Activated T-helper 17 cell treated with anti-CD3 and anti-CD28 coated beads, Interleukin-2, amount 50 U/mL, for 72 hours (primary cell): ENCODE results near the gene PARP14. TPM values are rescaled to one million over a fixed set of nuclear protein-coding genes. Genes with fewer than 3 reads are reported as not detected.

Source experiments
- ATAC-seq: fragments of 150-1000 bp; cut with Tn5 transposase; replicated peaks from 2 replicates; pipeline ENCODE4 v1.10.0; 2021; ENCODE audit warnings: mild to moderate bottlenecking, moderate library complexity
- H3K27ac Mint-ChIP-seq: one replicate; pipeline ENCODE4 v1.8.0; 2022; ENCODE audit warnings: mixed read lengths
- H3K27me3 Mint-ChIP-seq: one replicate; pipeline ENCODE4 v1.8.0; 2022; ENCODE audit warnings: mixed read lengths
- H3K36me3 Mint-ChIP-seq: one replicate; pipeline ENCODE4 v1.8.0; 2022; ENCODE audit warnings: low read depth, mild to moderate bottlenecking, mixed read lengths
- H3K4me1 Mint-ChIP-seq: one replicate; pipeline ENCODE4 v1.8.0; 2022; ENCODE audit warnings: mixed read lengths
- H3K4me3 Mint-ChIP-seq: one replicate; pipeline ENCODE4 v1.8.0; 2022; ENCODE audit warnings: mild to moderate bottlenecking, mixed read lengths
- H3K9me3 Mint-ChIP-seq: one replicate; pipeline ENCODE4 v1.8.0; 2022; ENCODE audit warnings: mixed read lengths
- total RNA-seq, 2 donors: library from RNA; stranded (reverse); gene quantifications; one replicate each; pipeline ENCODE4 v1.2.3, GENCODE V29; 2022

The PARP14 gene
- total RNA-seq, 2 donors from 2014 or later, result 51.5 to 55.9 TPM

- no peaks in the 10 kb centered on the region for H3K4me1 Mint-ChIP-seq
- H3K27me3 Mint-ChIP-seq, result no peaks in the 10 kb centered on the region
- H3K4me3 Mint-ChIP-seq, result no peak overlapping the region
- H3K36me3 Mint-ChIP-seq, result peaks cover 16% of the 10 kb centered on the region
- no peaks in the 10 kb centered on the region for H3K9me3 Mint-ChIP-seq
- no peak for ATAC-seq
- no peak overlapping the region for H3K27ac Mint-ChIP-seq
Measured at GRCh38 chr3:122758877-122759560, 78.4 kb downstream of the PARP14 start.

GRCh38 chr3:122760453-122761271 lies 80.0 kb downstream of the PARP14 start:
- no peaks in the 10 kb centered on the region for H3K9me3 Mint-ChIP-seq
- no peak overlapping the region for H3K4me3 Mint-ChIP-seq
- H3K4me1 Mint-ChIP-seq, result no peaks in the 10 kb centered on the region
- ATAC-seq, result no peak
- peaks cover 6% of the 10 kb centered on the region for H3K36me3 Mint-ChIP-seq
- no peaks in the 10 kb centered on the region for H3K27me3 Mint-ChIP-seq
- H3K27ac Mint-ChIP-seq, result no peak overlapping the region

GRCh38 chr3:122766430-122766829 lies 85.8 kb downstream of the PARP14 start:
- Mint-ChIP-seq H3K9me3 (no peaks in the 10 kb centered on the region), H3K4me1 (no peaks in the 10 kb centered on the region), H3K27me3 (no peaks in the 10 kb centered on the region), H3K4me3 (no peak overlapping the region), H3K27ac (no peak overlapping the region), H3K36me3 (peaks cover 44% of the 10 kb centered on the region)
- no peak for ATAC-seq

- Mint-ChIP-seq H3K27ac (no peak overlapping the region), H3K9me3 (no peaks in the 10 kb centered on the region), H3K27me3 (no peaks in the 10 kb centered on the region), H3K4me3 (no peak overlapping the region), H3K36me3 (peaks cover 44% of the 10 kb centered on the region), H3K4me1 (no peaks in the 10 kb centered on the region)
- no peak for ATAC-seq
Measured at GRCh38 chr3:122767540-122768372, 87.1 kb downstream of the PARP14 start.

GRCh38 chr3:122770521-122771202 lies 90.0 kb downstream of the PARP14 start:
- Mint-ChIP-seq H3K27ac (no peak overlapping the region), H3K27me3 (no peaks in the 10 kb centered on the region), H3K4me3 (no peak overlapping the region), H3K4me1 (peaks cover 4% of the 10 kb centered on the region), H3K9me3 (no peaks in the 10 kb centered on the region), H3K36me3 (peaks cover 52% of the 10 kb centered on the region)
- no peak for ATAC-seq

GRCh38 chr3:122772827-122773226 lies 92.2 kb downstream of the PARP14 start:
- Mint-ChIP-seq H3K27me3 (no peaks in the 10 kb centered on the region), H3K9me3 (no peaks in the 10 kb centered on the region), H3K4me1 (peaks cover 4% of the 10 kb centered on the region), H3K4me3 (no peak overlapping the region), H3K27ac (no peak overlapping the region), H3K36me3 (peaks cover 38% of the 10 kb centered on the region)
- ATAC-seq, result no peak

- H3K27me3 Mint-ChIP-seq, result no peaks in the 10 kb centered on the region
- peaks cover 4% of the 10 kb centered on the region for H3K4me1 Mint-ChIP-seq
- H3K27ac Mint-ChIP-seq, result peak overlapping the region; percentile 10
- no peaks in the 10 kb centered on the region for H3K9me3 Mint-ChIP-seq
- no peak for ATAC-seq
- no peak overlapping the region for H3K4me3 Mint-ChIP-seq
- H3K36me3 Mint-ChIP-seq, result peaks cover 29% of the 10 kb centered on the region
Measured at GRCh38 chr3:122773944-122774509, 93.4 kb downstream of the PARP14 start.

GRCh38 chr3:122774564-122774963 lies 93.9 kb downstream of the PARP14 start:
- no peaks in the 10 kb centered on the region for H3K27me3 Mint-ChIP-seq
- no peak overlapping the region for H3K4me3 Mint-ChIP-seq
- peaks cover 24% of the 10 kb centered on the region for H3K36me3 Mint-ChIP-seq
- ATAC-seq, result peak; percentile 67
- H3K27ac Mint-ChIP-seq, result peak overlapping the region; percentile 10
- no peaks in the 10 kb centered on the region for H3K9me3 Mint-ChIP-seq
- H3K4me1 Mint-ChIP-seq, result peaks cover 4% of the 10 kb centered on the region

- Mint-ChIP-seq H3K27me3 (no peaks in the 10 kb centered on the region), H3K4me3 (no peak overlapping the region), H3K9me3 (no peaks in the 10 kb centered on the region), H3K36me3 (peaks cover 8% of the 10 kb centered on the region), H3K27ac (no peak overlapping the region), H3K4me1 (peaks cover 4% of the 10 kb centered on the region)
- ATAC-seq, result no peak
Measured at GRCh38 chr3:122776675-122777468, 96.2 kb downstream of the PARP14 start.

- ATAC-seq, result no peak
- H3K4me3 Mint-ChIP-seq, result no peak overlapping the region
- H3K4me1 Mint-ChIP-seq, result peaks cover 4% of the 10 kb centered on the region
Measured at GRCh38 chr3:122777563-122777962, 96.9 kb downstream of the PARP14 start.

More at GRCh38 chr3:122777563-122777962, 96.9 kb downstream of the PARP14 start:
- Mint-ChIP-seq H3K27me3 (no peaks in the 10 kb centered on the region), H3K9me3 (no peaks in the 10 kb centered on the region), H3K36me3 (peaks cover 8% of the 10 kb centered on the region), H3K27ac (no peak overlapping the region)
